HepG2 (cell line): Measurements from ENCODE around the gene ABCB8. TPM values are rescaled to one million over a fixed set of nuclear protein-coding genes. Genes with fewer than 3 reads are reported as not detected.
A peak's percentile ranks its signal among the peaks of the same experiment; 100 is the strongest.

Experiments used
- E2F1 ChIP-seq: sonication (generic); formaldehyde crosslinking; IDR thresholded peaks from 2 replicates; pipeline ENCODE4 v1.5.0; 2020; ENCODE audit warnings: missing genetic modification reagents
- EEA1 ChIP-seq: sonication (generic); formaldehyde crosslinking; IDR thresholded peaks from 2 replicates; pipeline ENCODE4 v1.5.1; 2020; ENCODE audit warnings: mild to moderate bottlenecking, missing genetic modification reagents, borderline replicate concordance
- ELK4 ChIP-seq: sonication (generic); formaldehyde crosslinking; IDR thresholded peaks from 2 replicates; pipeline ENCODE4 v1.9.0; 2021; ENCODE audit warnings: missing genetic modification reagents, borderline replicate concordance
- GABPB1 ChIP-seq: IDR thresholded peaks from 2 replicates; pipeline ENCODE4 v1.6.1; 2016; ENCODE audit warnings: mild to moderate bottlenecking, missing genetic modification reagents, moderate library complexity, missing compliant biosample characterization
- HCFC1 ChIP-seq: fragments of 150-350 bp; IDR thresholded peaks from 2 replicates; pipeline ENCODE4 v1.6.1; 2014; ENCODE audit warnings: low read depth, low read length
- HIC2 ChIP-seq: sonication (generic); formaldehyde crosslinking; IDR thresholded peaks from 2 replicates; pipeline ENCODE4 v1.9.0; 2022; ENCODE audit warnings: low read depth, missing genetic modification reagents
- MED13 ChIP-seq: sonication (generic); formaldehyde crosslinking; IDR thresholded peaks from 2 replicates; pipeline ENCODE4 v1.5.0; 2020; ENCODE audit warnings: missing genetic modification reagents
- RAD21 ChIP-seq: fragments of 450-650 bp; formaldehyde crosslinking; IDR thresholded peaks from 2 replicates; pipeline ENCODE4 v1.5.0; 2020; ENCODE audit warnings: mild to moderate bottlenecking
- SRSF1 ChIP-seq: fragments of 200-400 bp; formaldehyde crosslinking; optimal IDR thresholded peaks from 2 replicates; pipeline ENCODE3; 2017; ENCODE audit warnings: mild to moderate bottlenecking, low read depth, low read length, moderate library complexity
- THAP9 ChIP-seq: sonication (generic); formaldehyde crosslinking; IDR thresholded peaks from 2 replicates; pipeline ENCODE4; 2020; ENCODE audit warnings: missing genetic modification reagents, mild to moderate bottlenecking, borderline replicate concordance
- TRIM24 ChIP-seq: sonication (generic); formaldehyde crosslinking; IDR thresholded peaks from 2 replicates; pipeline ENCODE4 v1.8.0; 2022; ENCODE audit warnings: mild to moderate bottlenecking, missing genetic modification reagents
- ZBTB25 ChIP-seq: IDR thresholded peaks from 2 replicates; pipeline ENCODE4 v1.6.1; 2018; ENCODE audit warnings: missing genetic modification reagents
- ZMYM2 ChIP-seq: sonication (generic); formaldehyde crosslinking; IDR thresholded peaks from 2 replicates; pipeline ENCODE4 v1.8.0; 2022; ENCODE audit warnings: mild to moderate bottlenecking, missing genetic modification reagents
- ZNF230 ChIP-seq: sonication (generic); formaldehyde crosslinking; IDR thresholded peaks from 2 replicates; pipeline ENCODE4 v1.4.0; 2020; ENCODE audit warnings: mild to moderate bottlenecking, missing genetic modification reagents
- ZNF234 ChIP-seq: sonication (generic); formaldehyde crosslinking; conservative IDR thresholded peaks from 2 replicates; pipeline ENCODE4 v1.5.1; 2020; ENCODE audit warnings: mild to moderate bottlenecking, missing genetic modification reagents
- ZNF280D ChIP-seq: sonication (generic); formaldehyde crosslinking; IDR thresholded peaks from 2 replicates; pipeline ENCODE4 v1.5.1; 2020; ENCODE audit warnings: mild to moderate bottlenecking, missing genetic modification reagents
- ZNF430 ChIP-seq: sonication (generic); formaldehyde crosslinking; IDR thresholded peaks from 2 replicates; pipeline ENCODE4 v1.9.0; 2021; ENCODE audit warnings: mild to moderate bottlenecking, missing genetic modification reagents
- ZNF629 ChIP-seq: sonication (generic); formaldehyde crosslinking; conservative IDR thresholded peaks from 2 replicates; pipeline ENCODE4 v1.5.0; 2020; ENCODE audit warnings: missing genetic modification reagents
- polyA plus RNA-seq, 8 experiments: library from polyadenylated mRNA; depleted of rRNA in 3 of 8; stranded (reverse) in 7 of 8; unstranded in 1 of 8; fragments of >200 nt; fragmentation: Illumina TruSeq in 4 of 8; extraction: Trizol in 4 of 8; gene quantifications; 2 replicates each; pipeline versions ENCODE4 v1.2.1 to v1.2.3, GENCODE V29; 2011 to 2016; ENCODE audit warnings: low read depth in 4 of 8, missing spikeins in 1 of 8, mixed read lengths in 1 of 8; ENCODE audit not compliant: insufficient read depth in 1 of 8
- total RNA-seq, 5 experiments: library from RNA; depleted of rRNA; stranded (reverse); fragments of >200 nt; fragmentation: Illumina TruSeq; extraction: Trizol; gene quantifications; 2 replicates each; pipeline ENCODE4 v1.2.3, GENCODE V29; 2016; ENCODE audit warnings: low read depth in 1 of 5

The ABCB8 gene
- total and polyA plus RNA-seq, 2 of the 13 experiments (the other 11 are each of a cell fraction or from before 2014, with no cell fraction given), result 6.6 to 16.7 TPM

GRCh38 chr7:151012031-151012692 is 16.1 kb upstream of the ABCB8 start (continued):
- TF ChIP-seq THAP9 (CRISPR knock-in tag) (no peak), E2F1 (CRISPR knock-in tag) (no peak), GABPB1 (CRISPR knock-in tag) (peak; percentile 44; the same call in 1 of the 2 replicates), TRIM24 (CRISPR knock-in tag) (no peak), HIC2 (CRISPR knock-in tag) (peak; percentile 96), ZNF230 (no peak), ZBTB25 (CRISPR knock-in tag) (no peak), ZNF234 (CRISPR knock-in tag) (no peak), ZMYM2 (CRISPR knock-in tag) (0 out of 2 replicates have a peak, but pooled peaks have one; percentile 39), HCFC1 (no peak), ELK4 (CRISPR knock-in tag) (no peak), ZNF430 (no peak), RAD21 (CRISPR knock-in tag) (no peak), MED13 (CRISPR knock-in tag) (no peak), ZNF629 (CRISPR knock-in tag) (0 out of 2 replicates have a peak, but pooled peaks have one; percentile 20), ZNF280D (no peak), SRSF1 (no peak), EEA1 (CRISPR knock-in tag) (no peak)
